ENCODE measurements around the gene ENTPD2. TPM values are rescaled to one million over a fixed set of nuclear protein-coding genes. Genes with fewer than 3 reads are reported as not detected.

Gene ENTPD2
- total RNA-seq, 4 donors from 2014 or later, result 0.22 to 0.49 TPM; not detected in 2

GRCh38 chr9:137044502-137045177, 9.2 kb downstream of the ENTPD2 start:
- peaks cover 20% of the 10 kb centered on the region for H3K27me3 ChIP-seq
- 45 to 63% methylated on average over 8 to 12 of the region's 18 CpGs for WGBS, 2 donors
- DNase-seq, result no peak
- peaks cover 6 to 19% of the 10 kb centered on the region in 2 donors for H3K4me1 ChIP-seq
- no peak for TF ChIP-seq POLR2A (IDR thresholded peaks at IDR 0.05)
- no peak for TF ChIP-seq CTCF (IDR thresholded peaks at IDR 0.05)
- H3K4me3 ChIP-seq (replicated peaks in 1 of 3), result peak overlapping the region in 1 of 3 donors; percentile 37
- H3K9me3 ChIP-seq, result no peaks in the 10 kb centered on the region
- peak overlapping the region in 1 of 3 donors; percentile 48 for H3K27ac ChIP-seq
- intact Hi-C loops (cut with DNase I), result no loop called here
- H3K36me3 ChIP-seq, result peaks cover 0 to 3% of the 10 kb centered on the region in 2 donors

- H3K9me3 ChIP-seq, result no peaks in the 10 kb centered on the region
- H3K36me3 ChIP-seq, result peaks cover 0 to 8% of the 10 kb centered on the region in 2 donors
- no peak for DNase-seq
- H3K4me3 ChIP-seq (replicated peaks in 1 of 3), result peak overlapping the region in 1 of 3 donors; percentile 3
- H3K4me1 ChIP-seq, result peaks cover 6 to 19% of the 10 kb centered on the region in 2 donors
- peak overlapping the region in 1 of 3 donors; percentile 48 for H3K27ac ChIP-seq
- H3K27me3 ChIP-seq, result peaks cover 15% of the 10 kb centered on the region
- TF ChIP-seq POLR2A (IDR thresholded peaks at IDR 0.05), result no peak
- TF ChIP-seq CTCF (IDR thresholded peaks at IDR 0.05), result no peak
- intact Hi-C loops (cut with DNase I), result no loop called here
- 86 to 87% methylated on average over 10 of the region's 12 CpGs for WGBS, 2 donors
Measured at GRCh38 chr9:137044037-137044436, 9.8 kb downstream of the ENTPD2 start.

- H3K9me3 ChIP-seq, result no peaks in the 10 kb centered on the region
- peaks cover 5% of the 10 kb centered on the region for H3K27me3 ChIP-seq
- TF ChIP-seq POLR2A (IDR thresholded peaks at IDR 0.05) (no peak), CTCF (IDR thresholded peaks at IDR 0.05) (no peak)
- intact Hi-C loops (cut with DNase I), result no loop called here
- peak overlapping the region in 1 of 3 donors; percentile 48 for H3K27ac ChIP-seq
- no peak overlapping the region for H3K4me3 ChIP-seq (replicated peaks in 1 of 3)
- H3K4me1 ChIP-seq, result peaks cover 6 to 19% of the 10 kb centered on the region in 2 donors
- DNase-seq, result no peak
- H3K36me3 ChIP-seq, result peaks cover 0 to 8% of the 10 kb centered on the region in 2 donors
- WGBS, 2 donors, result 71 to 80% methylated on average over 7 to 11 of the region's 36 CpGs
Measured at GRCh38 chr9:137042751-137043727, 10.8 kb downstream of the ENTPD2 start.

GRCh38 chr9:137041124-137041523, 12.7 kb downstream of the ENTPD2 start:
- DNase-seq, result no peak
- H3K36me3 ChIP-seq, result peaks cover 0 to 8% of the 10 kb centered on the region in 2 donors
- WGBS, 2 donors, result 59 to 80% methylated on average over 1 to 12 of the region's 16 CpGs
- no peak overlapping the region for H3K27ac ChIP-seq
- H3K4me3 ChIP-seq (replicated peaks in 1 of 3), result no peak overlapping the region
- intact Hi-C loops (cut with DNase I), result no loop called here
- TF ChIP-seq POLR2A (IDR thresholded peaks at IDR 0.05), result no peak
- TF ChIP-seq CTCF (IDR thresholded peaks at IDR 0.05), result no peak
- H3K27me3 ChIP-seq, result no peaks in the 10 kb centered on the region
- H3K4me1 ChIP-seq, result peaks cover 2 to 15% of the 10 kb centered on the region in 2 donors
- no peaks in the 10 kb centered on the region for H3K9me3 ChIP-seq
